WTC11 (cell line): ENCODE measurements around the gene SLC38A10. TPM values are rescaled to one million over a fixed set of nuclear protein-coding genes. Genes with fewer than 3 reads are reported as not detected.

Experiments used
- ATAC-seq: fragments of 200-7000 bp; cut with Tn5 transposase; 2 replicates; pipeline ENCODE4 v1.10.0; 2021; ENCODE audit warnings: mild to moderate bottlenecking, moderate library complexity
- CTCF ChIA-PET: fragments of 300-600 bp; sonication (Branson Sonifier 250); formaldehyde crosslinking; loops from one replicate; lab custom pipeline; 2021; ENCODE audit warnings: antibody characterized with exemption; lab: Charles Lee
- POLR2A ChIA-PET: fragments of 350-600 bp; sonication (Branson Sonifier 250); formaldehyde crosslinking; loops from one replicate; lab custom pipeline; 2021; ENCODE audit warnings: antibody characterized with exemption; lab: Charles Lee
- DNase-seq: peaks from one replicate; pipeline ENCODE4 v3.0.0; 2021; ENCODE audit warnings: low spot score
- H3K27ac Mint-ChIP-seq: 2 replicates; pipeline ENCODE4 v1.8.0; 2021; ENCODE audit warnings: mixed read lengths
- H3K27me3 Mint-ChIP-seq: 2 replicates; pipeline ENCODE4 v1.8.0; 2021; ENCODE audit warnings: low read depth, mild to moderate bottlenecking, moderate library complexity, mixed read lengths
- H3K36me3 Mint-ChIP-seq: 2 replicates; pipeline ENCODE4 v1.8.0; 2021; ENCODE audit warnings: mixed read lengths
- H3K4me1 Mint-ChIP-seq: 2 replicates; pipeline ENCODE4 v1.8.0; 2022; ENCODE audit warnings: mixed read lengths
- H3K4me3 Mint-ChIP-seq: 2 replicates; pipeline ENCODE4 v1.8.0; 2021; ENCODE audit warnings: mild to moderate bottlenecking, moderate library complexity, mixed read lengths
- H3K9me3 Mint-ChIP-seq: 2 replicates; pipeline ENCODE4 v1.8.0; 2021; ENCODE audit warnings: mixed read lengths
- AFF4 ChIP-seq: sonication (generic); formaldehyde crosslinking; IDR thresholded peaks from 2 replicates; pipeline ENCODE4 v1.8.1; 2023; ENCODE audit warnings: mild to moderate bottlenecking, missing genetic modification reagents, borderline replicate concordance
- ATF2 ChIP-seq: sonication (generic); formaldehyde crosslinking; IDR thresholded peaks from 2 replicates; pipeline ENCODE4 v1.8.1; 2022; ENCODE audit warnings: low read depth, missing genetic modification reagents, borderline replicate concordance
- E2F1 ChIP-seq: sonication (generic); formaldehyde crosslinking; IDR thresholded peaks from 2 replicates; pipeline ENCODE4 v1.8.0; 2022; ENCODE audit warnings: mild to moderate bottlenecking, missing genetic modification reagents
- E2F4 ChIP-seq: sonication (generic); formaldehyde crosslinking; IDR thresholded peaks from 2 replicates; pipeline ENCODE4 v1.8.1; 2022; ENCODE audit warnings: low read depth, mild to moderate bottlenecking, moderate library complexity, missing genetic modification reagents, borderline replicate concordance
- E2F5 ChIP-seq: sonication (generic); formaldehyde crosslinking; IDR thresholded peaks from 2 replicates; pipeline ENCODE4 v1.8.1; 2022; ENCODE audit warnings: mild to moderate bottlenecking, moderate library complexity, missing genetic modification reagents
- ERG ChIP-seq: fragments of 250-450 bp; sonication (Bioruptor Pico); IDR thresholded peaks from 2 replicates; pipeline ENCODE4 v1.8.0; 2021; ENCODE audit warnings: mild to moderate bottlenecking
- ETV6 ChIP-seq: sonication (generic); formaldehyde crosslinking; IDR thresholded peaks from 2 replicates; pipeline ENCODE4 v1.8.1; 2022; ENCODE audit warnings: mild to moderate bottlenecking, missing genetic modification reagents
- FOXJ3 ChIP-seq: sonication (generic); formaldehyde crosslinking; IDR thresholded peaks from 2 replicates; pipeline ENCODE4 v1.9.0; 2021; ENCODE audit warnings: missing genetic modification reagents, mild to moderate bottlenecking, borderline replicate concordance
- GABPB1 ChIP-seq: sonication (generic); formaldehyde crosslinking; IDR thresholded peaks from 2 replicates; pipeline ENCODE4 v1.8.1; 2023; ENCODE audit warnings: mild to moderate bottlenecking, missing genetic modification reagents
- GTF2I ChIP-seq: fragments of 250-450 bp; sonication (Bioruptor Pico); conservative IDR thresholded peaks from 2 replicates; pipeline ENCODE4 v1.4.0; 2021; ENCODE audit warnings: mild to moderate bottlenecking
- IRF1 ChIP-seq: sonication (generic); formaldehyde crosslinking; IDR thresholded peaks from 2 replicates; pipeline ENCODE4 v1.8.0; 2023; ENCODE audit warnings: missing genetic modification reagents
- JUN ChIP-seq: sonication (generic); formaldehyde crosslinking; IDR thresholded peaks from 2 replicates; pipeline ENCODE4 v1.8.0; 2023; ENCODE audit warnings: mild to moderate bottlenecking, missing genetic modification reagents
- NR3C1 ChIP-seq: sonication (generic); formaldehyde crosslinking; conservative IDR thresholded peaks from 2 replicates; pipeline ENCODE4 v1.8.1; 2023; ENCODE audit warnings: low read depth, mild to moderate bottlenecking, missing genetic modification reagents
- RORB ChIP-seq: fragments of 250-450 bp; sonication (Bioruptor Pico); IDR thresholded peaks from 2 replicates; pipeline ENCODE4 v1.9.0; 2021; ENCODE audit warnings: mild to moderate bottlenecking
- SMAD3 ChIP-seq: sonication (generic); formaldehyde crosslinking; IDR thresholded peaks from 2 replicates; pipeline ENCODE4 v1.8.0; 2022; ENCODE audit warnings: missing genetic modification reagents, mild to moderate bottlenecking, borderline replicate concordance
- SMAD4 ChIP-seq: sonication (generic); formaldehyde crosslinking; IDR thresholded peaks from 2 replicates; pipeline ENCODE4 v1.8.0; 2022; ENCODE audit warnings: mild to moderate bottlenecking, missing genetic modification reagents
- TEAD4 ChIP-seq: sonication (generic); formaldehyde crosslinking; IDR thresholded peaks from 2 replicates; pipeline ENCODE4 v1.8.0; 2022; ENCODE audit warnings: mild to moderate bottlenecking, missing genetic modification reagents
- USF1 ChIP-seq: sonication (generic); formaldehyde crosslinking; IDR thresholded peaks from 2 replicates; pipeline ENCODE4 v1.8.0; 2022; ENCODE audit warnings: mild to moderate bottlenecking, missing genetic modification reagents
- ZBTB21 ChIP-seq: sonication (generic); formaldehyde crosslinking; IDR thresholded peaks from 2 replicates; pipeline ENCODE4 v1.8.1; 2023; ENCODE audit warnings: mild to moderate bottlenecking, missing genetic modification reagents, borderline replicate concordance
- ZNF121 ChIP-seq: sonication (generic); formaldehyde crosslinking; IDR thresholded peaks from 2 replicates; pipeline ENCODE4 v1.8.0; 2023; ENCODE audit warnings: missing genetic modification reagents
- ZNF219 ChIP-seq: sonication (generic); formaldehyde crosslinking; IDR thresholded peaks from 2 replicates; pipeline ENCODE4 v1.8.0; 2023; ENCODE audit warnings: missing genetic modification reagents, mild to moderate bottlenecking, borderline replicate concordance
- ZNF396 ChIP-seq: fragments of 250-450 bp; sonication (Bioruptor Pico); IDR thresholded peaks from 2 replicates; pipeline ENCODE4 v1.8.0; 2021; ENCODE audit warnings: mild to moderate bottlenecking, moderate library complexity, borderline replicate concordance
- ZNF425 ChIP-seq: fragments of 250-450 bp; sonication (Bioruptor Pico); conservative IDR thresholded peaks from 2 replicates; pipeline ENCODE4 v1.9.0; 2021; ENCODE audit warnings: mild to moderate bottlenecking
- total RNA-seq: library from RNA; stranded (reverse); gene quantifications from 3 replicates; pipeline ENCODE4 v1.2.3, GENCODE V29; 2021

SLC38A10 gene
- total RNA-seq, 1 experiment from 2014 or later: 47.0 TPM

- TF ChIP-seq AFF4 (no peak), GABPB1 (no peak), E2F5 (CRISPR knock-in tag) (no peak), ETV6 (CRISPR knock-in tag) (no peak), TEAD4 (CRISPR knock-in tag) (no peak), E2F4 (CRISPR knock-in tag) (no peak), ERG (CRISPR knock-in tag) (no peak), GTF2I (CRISPR knock-in tag) (no peak), RORB (CRISPR knock-in tag) (no peak), ZBTB21 (CRISPR knock-in tag) (no peak), FOXJ3 (CRISPR knock-in tag) (no peak), SMAD4 (CRISPR knock-in tag) (no peak)
These were observed 95.7 kb downstream of the SLC38A10 start (continued) for GRCh38 chr17:81199482-81199830.

- no peak overlapping the region for H3K27ac Mint-ChIP-seq
- ChIA-PET CTCF (interaction anchor here (1.5 to 1.7 kb wide), 2 partner anchors 56 to 175 kb away, joined by 3 to 4 read pairs; no protein-coding TSS in a partner anchor), POLR2A (no interaction called here)
- ATAC-seq (no peak), DNase-seq (no peak)
- H3K27me3 Mint-ChIP-seq: no peaks in the 10 kb centered on the region
- H3K9me3 Mint-ChIP-seq: no peaks in the 10 kb centered on the region
- no peak overlapping the region for H3K4me3 Mint-ChIP-seq
- H3K36me3 Mint-ChIP-seq: peaks cover 2% of the 10 kb centered on the region; the same call in 1 of the 2 replicates
- H3K4me1 Mint-ChIP-seq: no peaks in the 10 kb centered on the region
- TF ChIP-seq ATF2 (CRISPR knock-in tag): no peak
- no peak for TF ChIP-seq IRF1 (CRISPR knock-in tag)
- no peak for TF ChIP-seq ZNF396 (CRISPR knock-in tag)
- no peak for TF ChIP-seq SMAD3 (CRISPR knock-in tag)
- no peak for TF ChIP-seq ZNF425 (CRISPR knock-in tag)
- TF ChIP-seq ZNF121 (CRISPR knock-in tag): no peak
- no peak for TF ChIP-seq ZNF219 (CRISPR knock-in tag)
- TF ChIP-seq JUN: no peak
- TF ChIP-seq USF1 (CRISPR knock-in tag): no peak
- TF ChIP-seq E2F1 (CRISPR knock-in tag): no peak
- no peak for TF ChIP-seq NR3C1 (CRISPR knock-in tag)
These were observed 96.2 kb downstream of the SLC38A10 start for GRCh38 chr17:81198826-81199481.
